Cardiac muscle cell (in vitro differentiated cells and primary cell): ENCODE measurements around the gene CMTM4. TPM values are rescaled to one million over a fixed set of nuclear protein-coding genes. Genes with fewer than 3 reads are reported as not detected.

Experiments
- DNase-seq, 2 donors: peaks; one replicate each; pipeline versions ENCODE4 v3.0.0 to v3.0.0-alpha.2; 2010 to 2017; ENCODE audit warnings: low read depth in 1 of 2, low spot score in 1 of 2
- H3K27ac ChIP-seq: fragments of 200-600 bp; sonication (generic); 2 replicates; pipeline ENCODE4 v1.5.1; 2016
- H3K27me3 ChIP-seq: fragments of 200-600 bp; sonication (generic); 2 replicates; pipeline ENCODE4 v1.6.0; 2016; ENCODE audit warnings: control low read depth
- H3K36me3 ChIP-seq: fragments of 200-600 bp; sonication (generic); 2 replicates; pipeline ENCODE4 v1.5.1; 2016; ENCODE audit warnings: control low read depth
- H3K4me1 ChIP-seq: fragments of 200-600 bp; sonication (generic); 2 replicates; pipeline ENCODE4 v1.8.1; 2017; ENCODE audit warnings: low read depth, mild to moderate bottlenecking, mixed run types
- H3K4me3 ChIP-seq: fragments of 200-600 bp; sonication (generic); 2 replicates; pipeline ENCODE4 v1.5.1; 2016; ENCODE audit warnings: mild to moderate bottlenecking
- H3K9me3 ChIP-seq: fragments of 200-600 bp; sonication (generic); 2 replicates; pipeline ENCODE4 v1.5.1; 2017; ENCODE audit warnings: low read depth, mild to moderate bottlenecking, control low read depth
- polyA plus RNA-seq: library from polyadenylated mRNA; unstranded; fragments of >200 nt; fragmentation: Nextera tagmentation; extraction: Ambion mirVana; gene quantifications from 2 replicates; pipeline ENCODE4 v1.2.1, GENCODE V29; 2016
- total RNA-seq: library from RNA; depleted of rRNA; stranded (reverse); fragments of >200 nt; gene quantifications from 2 replicates; pipeline ENCODE4 v1.2.3, GENCODE V29; 2016
- TF ChIP-seq, protein P1 (sequence below): IDR thresholded peaks from 2 replicates; pipeline ENCODE4 v1.5.1; 2012; ENCODE audit warnings: low read depth, mild to moderate bottlenecking, low read length

Gene CMTM4
- total and polyA plus RNA-seq, 2 experiments from 2014 or later, result 19.7 to 61.6 TPM

DNA sequence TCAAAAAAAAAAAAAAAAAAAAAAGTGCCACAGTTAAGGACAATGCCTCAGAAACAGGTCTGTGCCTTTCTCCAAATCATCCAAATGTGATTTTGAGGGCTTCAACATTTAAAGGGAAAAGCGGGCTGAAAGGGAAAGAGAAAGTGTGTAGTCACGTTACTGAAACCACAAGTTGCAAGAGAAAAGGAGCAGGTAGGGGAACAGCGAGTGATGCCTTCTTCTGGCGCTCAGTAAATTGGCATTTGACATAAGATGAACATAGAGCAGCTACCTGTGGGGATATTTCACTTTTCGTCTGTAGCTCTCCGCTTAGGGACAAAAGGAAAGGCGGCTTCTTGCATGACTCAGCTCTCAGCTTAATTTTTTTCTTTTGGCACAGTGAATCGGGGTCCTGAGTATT is 106.2 kb downstream of the CMTM4 start:
- H3K4me1 ChIP-seq, result no peaks in the 10 kb centered on the region
- no peaks in the 10 kb centered on the region for H3K36me3 ChIP-seq
- H3K27ac ChIP-seq, result no peak overlapping the region
- no peak for DNase-seq
- H3K9me3 ChIP-seq, result no peaks in the 10 kb centered on the region
- TF ChIP-seq, protein P1, sequence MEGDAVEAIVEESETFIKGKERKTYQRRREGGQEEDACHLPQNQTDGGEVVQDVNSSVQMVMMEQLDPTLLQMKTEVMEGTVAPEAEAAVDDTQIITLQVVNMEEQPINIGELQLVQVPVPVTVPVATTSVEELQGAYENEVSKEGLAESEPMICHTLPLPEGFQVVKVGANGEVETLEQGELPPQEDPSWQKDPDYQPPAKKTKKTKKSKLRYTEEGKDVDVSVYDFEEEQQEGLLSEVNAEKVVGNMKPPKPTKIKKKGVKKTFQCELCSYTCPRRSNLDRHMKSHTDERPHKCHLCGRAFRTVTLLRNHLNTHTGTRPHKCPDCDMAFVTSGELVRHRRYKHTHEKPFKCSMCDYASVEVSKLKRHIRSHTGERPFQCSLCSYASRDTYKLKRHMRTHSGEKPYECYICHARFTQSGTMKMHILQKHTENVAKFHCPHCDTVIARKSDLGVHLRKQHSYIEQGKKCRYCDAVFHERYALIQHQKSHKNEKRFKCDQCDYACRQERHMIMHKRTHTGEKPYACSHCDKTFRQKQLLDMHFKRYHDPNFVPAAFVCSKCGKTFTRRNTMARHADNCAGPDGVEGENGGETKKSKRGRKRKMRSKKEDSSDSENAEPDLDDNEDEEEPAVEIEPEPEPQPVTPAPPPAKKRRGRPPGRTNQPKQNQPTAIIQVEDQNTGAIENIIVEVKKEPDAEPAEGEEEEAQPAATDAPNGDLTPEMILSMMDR, result no peak
- H3K27me3 ChIP-seq, result no peaks in the 10 kb centered on the region
- H3K4me3 ChIP-seq, result no peak overlapping the region

- no peaks in the 10 kb centered on the region for H3K36me3 ChIP-seq
- H3K9me3 ChIP-seq, result no peaks in the 10 kb centered on the region
- H3K4me1 ChIP-seq, result no peaks in the 10 kb centered on the region
- TF ChIP-seq, protein P1, result peak; percentile 65
- H3K27me3 ChIP-seq, result no peaks in the 10 kb centered on the region
- no peak overlapping the region for H3K4me3 ChIP-seq
- DNase-seq, result peak in 1 of 2 donors; percentile 44
- H3K27ac ChIP-seq, result no peak overlapping the region
These were observed 107.4 kb downstream of the CMTM4 start for GRCh38 chr16:66588981-66589713.

DNA sequence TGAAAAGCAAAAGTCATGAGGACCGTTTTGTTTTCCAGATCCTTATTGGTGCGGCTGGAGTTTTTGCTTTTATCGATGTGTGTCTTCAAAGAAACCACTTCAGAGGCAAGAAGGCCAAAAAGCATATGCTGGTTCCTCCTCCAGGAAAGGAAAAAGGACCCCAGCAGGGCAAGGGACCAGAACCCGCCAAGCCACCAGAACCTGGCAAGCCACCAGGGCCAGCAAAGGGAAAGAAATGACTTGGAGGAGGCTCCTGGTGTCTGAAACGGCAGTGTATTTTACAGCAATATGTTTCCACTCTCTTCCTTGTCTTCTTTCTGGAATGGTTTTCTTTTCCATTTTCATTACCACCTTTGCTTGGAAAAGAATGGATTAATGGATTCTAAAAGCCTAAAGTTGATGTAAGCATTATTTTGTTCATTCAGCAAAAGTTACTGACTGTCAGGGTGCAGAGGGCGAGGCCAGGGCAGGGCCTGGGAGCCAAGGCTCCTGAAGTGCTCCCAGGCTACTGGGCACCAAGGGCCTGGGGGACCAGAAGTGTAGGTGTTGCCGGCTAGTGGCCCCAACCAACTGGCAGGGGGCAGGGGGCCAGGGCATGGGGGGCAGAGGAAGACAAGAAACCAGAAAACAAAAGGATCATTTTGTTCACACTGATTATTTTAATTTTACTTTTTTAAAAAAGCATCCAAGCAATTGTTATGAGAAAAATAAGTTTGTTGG is 108.5 kb downstream of the CMTM4 start:
- TF ChIP-seq, protein P1, result no peak
- no peak for DNase-seq
- H3K27me3 ChIP-seq, result no peaks in the 10 kb centered on the region
- H3K36me3 ChIP-seq, result no peaks in the 10 kb centered on the region
- H3K4me3 ChIP-seq, result no peak overlapping the region
- H3K4me1 ChIP-seq, result no peaks in the 10 kb centered on the region
- H3K27ac ChIP-seq, result no peak overlapping the region
- no peaks in the 10 kb centered on the region for H3K9me3 ChIP-seq

- H3K4me3 ChIP-seq, result no peak overlapping the region
- peaks cover 3% of the 10 kb centered on the region for H3K4me1 ChIP-seq
- no peak for DNase-seq
- H3K36me3 ChIP-seq, result no peaks in the 10 kb centered on the region
- H3K27me3 ChIP-seq, result peaks cover 5% of the 10 kb centered on the region
- no peak overlapping the region for H3K27ac ChIP-seq
- H3K9me3 ChIP-seq, result no peaks in the 10 kb centered on the region
- TF ChIP-seq, protein P1, result no peak
These were observed 110.9 kb downstream of the CMTM4 start for GRCh38 chr16:66585481-66586239.

- TF ChIP-seq, protein P1, result no peak
- Histone ChIP-seq H3K27ac (no peak overlapping the region), H3K36me3 (no peaks in the 10 kb centered on the region), H3K4me1 (peaks cover 3% of the 10 kb centered on the region), H3K9me3 (no peaks in the 10 kb centered on the region), H3K27me3 (peaks cover 45% of the 10 kb centered on the region), H3K4me3 (no peak overlapping the region)
- peak in 1 of 2 donors; percentile 34 for DNase-seq
These were observed 115.1 kb downstream of the CMTM4 start for GRCh38 chr16:66581246-66581952.
